Right renal cortex interstitium (tissue), 3 donors: ENCODE results near the gene MUC5B. TPM values are rescaled to one million over a fixed set of nuclear protein-coding genes. Genes with fewer than 3 reads are reported as not detected.

Experiments
- DNase-seq, 3 donors: peaks; one replicate each; pipeline ENCODE4 v3.0.0-alpha.2; 2013; ENCODE audit warnings: low read depth in 3 of 3, low spot score in 2 of 3
- polyA plus RNA-seq, 3 donors: library from polyadenylated mRNA; unstranded; fragments of 120-200 nt; gene quantifications; one replicate each; pipeline ENCODE4 v1.2.1, GENCODE V29; 2013; ENCODE audit not compliant: insufficient read length in 3 of 3

MUC5B gene
- polyA plus RNA-seq, 3 donors, result under 0.01 to 0.01 TPM; not detected in 1

DNA sequence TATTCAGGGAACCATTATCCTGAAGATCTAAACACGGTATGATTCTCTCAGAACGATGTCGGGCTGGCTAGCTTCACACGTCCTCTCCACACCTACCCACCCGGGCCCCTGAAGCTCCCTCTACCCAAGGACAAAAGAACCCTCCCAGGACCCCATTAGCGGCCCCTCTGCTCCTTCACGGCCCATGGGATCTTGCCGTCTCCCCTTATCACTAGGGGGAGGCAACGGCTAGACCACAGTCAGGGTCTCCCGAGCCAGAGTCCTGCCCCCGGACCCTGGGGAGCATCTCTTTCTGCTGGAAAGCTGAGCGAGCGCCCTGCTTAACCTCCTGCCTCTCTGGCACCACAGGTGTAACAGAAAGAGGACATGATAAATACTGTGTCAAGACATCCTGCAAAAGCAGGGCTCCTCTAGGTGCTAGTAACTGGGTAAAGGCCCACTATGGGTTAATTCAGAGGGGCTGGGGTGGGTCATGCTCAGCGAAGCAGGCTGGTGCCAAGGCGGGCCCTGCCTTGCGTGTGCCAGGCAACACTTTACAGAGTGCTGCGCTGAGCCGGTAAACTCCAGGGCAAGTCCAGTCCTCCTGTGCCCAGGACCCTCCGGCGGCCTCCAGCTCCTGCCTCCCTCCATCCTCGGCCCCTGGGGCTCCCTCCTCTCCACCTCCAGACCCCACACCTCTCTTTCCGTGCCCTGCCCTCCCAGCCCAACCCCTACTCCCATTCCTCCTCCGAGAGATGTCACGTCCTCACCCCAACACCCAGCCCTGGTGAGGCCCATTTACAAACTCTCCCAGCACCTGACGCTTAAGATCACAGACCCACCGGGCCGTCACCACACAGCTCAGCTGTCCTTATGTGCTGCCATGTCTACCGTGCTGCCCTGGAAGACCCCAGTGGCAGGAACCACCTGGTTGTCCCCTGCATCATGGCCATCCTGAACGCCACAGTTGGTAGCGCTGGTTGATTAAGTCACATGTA lies 83.6 kb downstream of the MUC5B start:
- no peak for DNase-seq

DNA sequence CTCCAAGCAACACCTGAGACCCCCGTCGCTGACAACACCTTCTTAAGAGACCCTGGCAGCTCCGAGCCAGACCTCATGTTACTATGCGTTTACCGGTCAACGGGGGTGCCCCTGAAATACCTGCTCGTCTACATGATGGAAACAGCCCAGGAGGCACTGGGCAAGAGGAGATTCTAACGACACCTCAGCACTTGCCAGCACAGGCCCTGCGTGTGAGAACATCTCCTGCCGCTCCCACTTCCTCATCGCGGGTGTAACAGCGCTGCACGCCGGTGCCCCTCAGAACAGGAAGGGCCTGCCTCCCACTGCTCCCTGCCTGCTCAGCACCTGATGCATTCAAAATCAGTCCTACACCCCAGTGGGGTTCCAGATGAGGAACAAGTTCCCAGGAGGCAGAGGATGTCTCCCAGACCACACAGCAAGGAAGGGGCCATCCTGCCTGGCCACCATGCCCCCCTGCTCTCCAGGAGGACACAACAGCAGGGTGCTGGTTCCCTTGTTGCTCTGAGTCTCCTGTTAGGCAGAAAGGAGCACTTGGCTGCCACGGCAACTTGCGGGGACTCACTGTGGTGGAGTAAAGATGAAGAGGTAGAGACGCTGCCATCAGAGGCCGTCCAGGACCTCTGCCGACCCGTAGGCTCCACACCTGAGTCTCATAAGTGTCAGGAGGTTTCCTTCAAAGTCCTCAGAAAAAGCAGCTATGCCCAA lies 84.5 kb downstream of the MUC5B start:
- DNase-seq, result no peak

DNA sequence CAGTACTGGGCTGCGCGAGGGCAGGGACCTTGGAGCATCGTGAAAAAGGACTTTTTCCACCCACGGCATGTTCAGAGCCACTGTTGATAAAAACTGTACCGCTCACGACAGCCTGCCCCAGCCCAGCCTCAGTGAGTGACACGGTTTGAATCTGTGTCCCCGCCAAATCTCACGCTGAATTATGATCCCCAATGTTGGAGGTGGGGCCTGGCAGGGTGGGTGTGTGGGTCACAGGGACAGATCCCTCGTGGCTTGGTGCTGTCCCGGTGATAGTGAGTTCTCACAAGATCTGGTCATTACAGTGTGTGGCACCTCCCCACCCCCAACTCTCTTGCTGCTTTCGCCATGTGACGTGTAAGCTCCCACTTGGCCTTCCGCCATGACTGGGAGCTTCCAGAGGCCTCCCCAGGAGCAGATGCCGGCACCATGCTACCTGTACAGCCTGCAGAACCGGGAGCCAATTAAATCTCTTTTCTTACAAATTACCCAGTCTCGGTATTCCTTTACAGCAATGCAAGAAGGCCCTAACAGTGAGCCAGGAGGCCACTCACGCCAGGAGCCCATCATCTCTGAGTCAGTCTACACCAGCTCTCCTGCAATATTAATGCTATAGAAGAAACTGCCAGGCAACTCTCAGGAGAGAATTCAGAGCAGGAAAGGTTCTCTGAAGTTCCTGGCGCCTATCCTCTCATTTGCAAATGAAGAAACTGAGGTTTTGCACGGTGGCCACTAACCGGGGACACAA lies 85.3 kb downstream of the MUC5B start:
- no peak for DNase-seq

DNA sequence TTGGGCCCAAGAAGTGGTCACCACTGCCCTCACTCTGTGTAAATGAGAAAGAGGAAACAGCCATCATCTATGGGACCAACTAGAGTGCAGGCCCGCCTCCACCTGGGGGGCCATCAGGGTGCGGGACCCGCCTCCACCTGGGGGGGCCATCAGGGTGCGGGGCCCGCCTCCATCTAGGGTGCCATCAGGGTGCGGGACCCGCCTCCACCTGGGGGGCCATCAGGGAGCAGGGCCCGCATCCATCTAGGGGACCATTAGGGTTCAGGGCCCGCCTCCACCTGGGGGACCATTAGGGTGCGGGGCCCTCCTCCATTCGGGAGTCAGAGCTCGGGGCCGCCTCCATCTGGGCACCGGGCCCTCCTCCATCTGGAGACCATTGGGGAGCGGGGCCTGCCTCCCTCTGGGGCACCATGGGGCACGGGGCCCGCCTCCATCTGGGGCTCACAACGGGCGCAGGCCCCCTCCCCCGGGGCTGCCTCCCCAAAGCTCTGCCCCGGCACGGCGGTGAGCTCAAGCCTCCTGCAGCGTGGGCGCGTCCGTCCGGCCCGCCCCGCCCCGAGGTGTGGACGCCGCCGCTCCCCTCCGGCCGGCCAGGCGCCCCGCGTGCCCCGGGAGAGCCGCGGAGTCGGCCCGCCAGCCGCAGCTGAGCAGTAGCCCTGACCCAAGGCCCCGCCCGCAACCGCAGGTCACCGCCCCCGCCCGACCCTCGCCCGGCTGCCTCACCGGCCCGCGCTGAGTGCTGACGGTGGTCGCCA lies 86.1 kb downstream of the MUC5B start:
- no peak for DNase-seq

DNA sequence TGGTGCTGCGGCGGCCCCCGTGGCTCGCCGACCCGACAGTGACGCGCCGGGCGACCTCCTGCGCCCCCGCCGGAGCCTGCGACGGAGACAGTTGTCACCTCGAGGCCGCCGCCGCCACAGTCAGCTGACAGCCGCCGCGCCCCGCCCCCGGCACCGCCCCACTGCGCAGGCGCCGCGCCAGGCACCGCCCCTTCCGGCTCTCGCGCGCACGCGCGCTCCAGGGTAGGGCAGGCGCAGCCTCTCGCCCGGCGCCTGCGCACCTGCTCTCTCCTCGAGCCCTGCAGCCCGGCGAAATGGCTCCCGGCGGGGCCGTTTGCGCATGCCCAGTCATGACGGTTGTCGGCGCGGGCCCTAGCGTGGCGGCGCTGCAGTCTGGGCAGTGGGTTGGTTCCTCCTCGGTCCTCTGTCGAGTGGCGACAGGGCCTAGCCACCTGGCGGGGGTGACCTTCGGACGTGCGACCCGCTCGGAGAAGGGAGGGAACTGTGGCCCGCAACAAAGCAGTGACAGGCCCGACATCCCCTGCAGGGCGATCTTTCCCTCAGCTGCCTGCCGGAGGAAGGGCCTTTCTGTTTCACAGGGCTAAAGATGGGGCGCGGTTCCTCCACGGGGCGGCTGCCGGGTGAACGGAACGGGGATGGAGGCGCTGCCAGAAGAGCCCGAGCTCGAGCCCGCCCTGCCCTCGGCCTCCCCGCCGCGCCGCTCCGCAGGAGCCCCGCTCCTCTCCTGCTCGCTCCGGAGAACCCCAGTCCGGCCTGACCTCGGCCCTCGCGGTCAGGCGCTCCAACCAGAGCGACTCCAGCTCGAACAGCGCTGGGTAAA lies 86.8 kb downstream of the MUC5B start, which contains the start of gene TOLLIP:
TSS of gene TOLLIP (minus strand) at position 135 of the 820 bp plus-strand sequence. CDS start at position 1, 134 bp downstream.
- peak; percentile 77 to 86 (median 85) for DNase-seq

DNA sequence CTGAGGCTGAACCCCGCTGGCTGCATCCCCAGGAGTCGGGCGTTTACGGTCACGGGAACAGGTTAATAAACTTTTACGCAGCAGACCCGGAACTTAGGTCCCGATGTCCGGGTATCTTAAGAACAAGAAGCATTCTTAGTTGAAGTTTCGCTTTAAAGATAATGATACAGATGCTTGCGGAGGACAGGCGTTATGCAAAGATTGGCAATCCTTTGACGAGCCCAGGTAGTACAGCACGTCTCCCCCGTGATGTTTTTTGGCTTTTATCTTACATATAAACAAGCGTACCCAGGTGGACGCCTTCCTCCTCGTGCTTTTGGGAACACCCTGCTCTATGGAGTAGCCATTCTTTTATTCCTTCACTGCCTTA lies 87.4 kb downstream of the MUC5B start:
- no peak for DNase-seq

DNA sequence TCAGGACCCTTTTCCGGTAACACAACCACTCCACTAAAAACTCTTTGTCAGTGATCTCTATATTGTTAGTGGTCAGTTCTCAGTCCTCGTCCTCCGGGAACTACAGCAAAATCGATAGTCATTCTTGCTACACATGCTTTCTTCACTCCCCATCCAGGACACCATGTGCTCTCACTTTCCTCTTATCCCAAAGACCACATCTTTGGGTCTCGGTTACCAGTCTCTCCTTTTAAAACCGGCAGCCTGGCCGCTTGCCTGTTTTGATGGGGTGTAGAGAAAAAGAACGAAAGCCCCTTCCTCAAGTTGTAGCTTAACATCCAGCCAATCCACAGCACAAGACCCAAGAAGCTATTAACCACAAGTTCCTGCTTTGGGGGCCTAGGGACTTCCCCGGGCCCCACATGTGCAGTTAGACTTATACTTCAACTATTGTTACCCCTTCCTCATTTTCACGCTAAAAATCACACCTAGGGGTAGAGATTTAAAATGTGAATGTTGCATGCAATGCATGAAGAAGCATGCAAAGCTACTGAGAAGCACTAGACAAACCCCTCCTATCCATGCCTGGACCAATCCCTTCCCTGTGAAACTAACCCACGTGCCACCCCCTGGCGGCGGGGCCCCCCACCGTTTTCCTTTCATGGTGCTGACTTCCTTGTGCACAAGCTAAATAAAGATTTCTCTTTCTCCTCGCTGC lies 88.1 kb downstream of the MUC5B start:
- DNase-seq, result no peak

Other genes starting within 250 kb of the MUC5B start
- 10 to 100 TPM; 10.6 to 17.8 (median 14.3) TPM for gene MUC6, start 186.3 kb upstream of the MUC5B start, polyA plus RNA-seq
- gene MUC2, start 148.2 kb upstream of the MUC5B start, polyA plus RNA-seq, result under 1 TPM in 2 of 3 donors, not detected in 1; 0.01 to 0.27 TPM
- under 1 TPM in 2 of 3 donors, not detected in 1; 0.01 TPM for gene MUC5AC, start 65.1 kb upstream of the MUC5B start, polyA plus RNA-seq
- gene TOLLIP, start 86.6 kb downstream of the MUC5B start, polyA plus RNA-seq, result 10 to 100 TPM; 31.3 to 41.5 (median 36.0) TPM
- under 1 TPM; 0.25 to 0.64 (median 0.49) TPM for gene BRSK2, start 166.9 kb downstream of the MUC5B start, polyA plus RNA-seq